Sigmoid colon (tissue), 4 donors: ENCODE measurements around the gene YAP1.

ENCODE experiments used
- EP300 ChIP-seq, 4 donors: sonication (generic); formaldehyde crosslinking; IDR thresholded peaks; one replicate each; pipeline ENCODE4 v1.6.1; 2017; ENCODE audit warnings: antibody characterized with exemption in 4 of 4
- POLR2A ChIP-seq, 2 donors: fragments of 450-650 bp; IDR thresholded peaks; one replicate each; pipeline ENCODE4 v1.6.1; 2016; ENCODE audit warnings: antibody characterized with exemption in 2 of 2, mild to moderate bottlenecking in 2 of 2, moderate library complexity in 2 of 2
- TF ChIP-seq, protein P1 (sequence below), 4 experiments: fragments of 450-650 bp in 3 of 4; fragments of 200-600 bp in 1 of 4; IDR thresholded peaks; one replicate each; pipeline ENCODE4 v1.5.1; 2016 to 2019; ENCODE audit warnings: antibody characterized with exemption in 4 of 4, mild to moderate bottlenecking in 3 of 4, moderate library complexity in 2 of 4

GRCh38 chr11:102239911-102240310 is 129.7 kb downstream of the YAP1 start:
- TF ChIP-seq EP300 (IDR thresholded peaks at IDR 0.05) (no peak), POLR2A (IDR thresholded peaks at IDR 0.05) (no peak)
- TF ChIP-seq, protein P1, sequence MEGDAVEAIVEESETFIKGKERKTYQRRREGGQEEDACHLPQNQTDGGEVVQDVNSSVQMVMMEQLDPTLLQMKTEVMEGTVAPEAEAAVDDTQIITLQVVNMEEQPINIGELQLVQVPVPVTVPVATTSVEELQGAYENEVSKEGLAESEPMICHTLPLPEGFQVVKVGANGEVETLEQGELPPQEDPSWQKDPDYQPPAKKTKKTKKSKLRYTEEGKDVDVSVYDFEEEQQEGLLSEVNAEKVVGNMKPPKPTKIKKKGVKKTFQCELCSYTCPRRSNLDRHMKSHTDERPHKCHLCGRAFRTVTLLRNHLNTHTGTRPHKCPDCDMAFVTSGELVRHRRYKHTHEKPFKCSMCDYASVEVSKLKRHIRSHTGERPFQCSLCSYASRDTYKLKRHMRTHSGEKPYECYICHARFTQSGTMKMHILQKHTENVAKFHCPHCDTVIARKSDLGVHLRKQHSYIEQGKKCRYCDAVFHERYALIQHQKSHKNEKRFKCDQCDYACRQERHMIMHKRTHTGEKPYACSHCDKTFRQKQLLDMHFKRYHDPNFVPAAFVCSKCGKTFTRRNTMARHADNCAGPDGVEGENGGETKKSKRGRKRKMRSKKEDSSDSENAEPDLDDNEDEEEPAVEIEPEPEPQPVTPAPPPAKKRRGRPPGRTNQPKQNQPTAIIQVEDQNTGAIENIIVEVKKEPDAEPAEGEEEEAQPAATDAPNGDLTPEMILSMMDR (IDR thresholded peaks at IDR 0.05) = no peak
